ENCODE measurements around the gene USP32. TPM values are rescaled to one million over a fixed set of nuclear protein-coding genes. Genes with fewer than 3 reads are reported as not detected.
A peak's percentile ranks its signal among the peaks of the same experiment; 100 is the strongest.

USP32 gene
- total RNA-seq, 1 donor from 2014 or later, result 40.8 TPM

DNA sequence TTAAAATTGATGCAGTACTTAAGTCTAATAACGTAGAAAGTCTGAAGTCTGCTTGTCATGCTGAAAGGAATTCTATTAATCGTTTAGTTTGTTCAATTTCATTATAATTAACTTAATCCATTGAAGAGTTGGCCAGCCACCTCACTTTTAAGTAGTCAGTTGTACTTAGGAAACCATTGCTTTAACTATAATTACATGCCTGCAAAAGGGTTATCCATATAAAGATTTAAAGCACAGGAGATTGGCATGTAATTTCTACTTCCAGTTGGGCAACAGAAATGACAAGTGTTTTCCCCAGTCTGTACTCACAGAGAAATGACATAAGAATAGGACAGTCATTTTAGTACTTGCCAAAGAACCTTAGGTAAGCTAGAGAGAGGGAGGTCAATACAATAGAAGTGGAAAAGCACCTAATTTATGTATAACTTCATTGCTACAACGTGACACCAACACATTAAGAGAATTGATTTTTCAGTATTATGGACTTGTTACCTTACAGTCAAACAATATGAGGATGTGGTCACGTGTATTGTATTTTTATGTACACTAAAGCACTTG, 3.7 kb upstream of the USP32 start:
- Mint-ChIP-seq H3K9me3 (no peaks in the 10 kb centered on the region), H3K4me3 (peak overlapping the region; percentile 42), H3K4me1 (peaks cover 17% of the 10 kb centered on the region), H3K27ac (ENCODE audit: unreplicated experiment) (no peak overlapping the region), H3K36me3 (ENCODE audit: low read depth) (no peaks in the 10 kb centered on the region), H3K27me3 (ENCODE audit: low read depth) (no peaks in the 10 kb centered on the region)
- no peak for TF ChIP-seq CTCF (conservative IDR thresholded peaks at IDR 0.05)
- no peak for DNase-seq (ENCODE audit: low read depth, low spot score)

DNA sequence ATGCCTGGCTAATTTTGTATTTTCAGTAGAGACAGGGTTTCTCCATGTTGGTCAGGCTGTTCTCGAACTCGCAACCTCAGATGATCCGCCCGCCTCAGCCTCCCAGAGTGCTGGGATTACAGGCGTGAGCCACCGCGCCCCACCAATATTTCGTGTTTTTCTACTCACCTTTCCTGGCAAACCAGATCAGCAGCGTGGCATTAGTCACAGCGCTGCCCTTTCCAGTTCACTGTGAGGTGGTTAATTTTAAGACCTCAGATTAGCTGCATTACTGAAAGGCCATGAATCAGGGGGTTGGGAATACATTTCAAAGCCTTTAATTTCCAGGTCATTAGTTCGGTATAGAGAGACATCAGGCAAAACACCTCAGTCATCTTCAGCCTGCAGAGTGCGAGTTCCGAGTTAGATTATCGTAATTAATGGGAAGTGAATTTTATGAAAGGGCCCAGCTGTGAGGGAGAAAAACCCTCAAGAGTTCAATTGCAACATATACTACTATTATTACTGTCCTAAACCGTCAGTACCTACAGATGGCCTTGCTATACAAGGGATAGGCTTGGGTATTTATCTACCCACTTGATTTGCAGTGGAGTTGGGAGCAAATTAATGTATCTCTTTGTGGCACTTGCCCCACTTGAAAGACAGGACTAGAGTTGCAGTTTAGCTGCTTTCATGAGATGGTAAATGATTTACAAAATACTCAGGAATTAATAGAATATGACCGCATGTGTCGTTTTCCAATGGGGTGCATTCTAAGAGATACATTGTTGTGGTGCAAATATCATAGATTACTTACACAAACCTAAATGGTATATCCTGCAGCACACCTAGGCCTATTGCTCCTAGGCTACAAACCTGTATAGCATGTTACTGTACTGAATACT, 2.1 kb upstream of the USP32 start:
- Mint-ChIP-seq H3K27ac (ENCODE audit: unreplicated experiment) (no peak overlapping the region), H3K27me3 (ENCODE audit: low read depth) (no peaks in the 10 kb centered on the region), H3K36me3 (ENCODE audit: low read depth) (no peaks in the 10 kb centered on the region), H3K4me1 (peaks cover 25% of the 10 kb centered on the region), H3K4me3 (peak overlapping the region; percentile 96), H3K9me3 (no peaks in the 10 kb centered on the region)
- no peak for DNase-seq (ENCODE audit: low read depth, low spot score)
- no peak for TF ChIP-seq CTCF (conservative IDR thresholded peaks at IDR 0.05)

DNA sequence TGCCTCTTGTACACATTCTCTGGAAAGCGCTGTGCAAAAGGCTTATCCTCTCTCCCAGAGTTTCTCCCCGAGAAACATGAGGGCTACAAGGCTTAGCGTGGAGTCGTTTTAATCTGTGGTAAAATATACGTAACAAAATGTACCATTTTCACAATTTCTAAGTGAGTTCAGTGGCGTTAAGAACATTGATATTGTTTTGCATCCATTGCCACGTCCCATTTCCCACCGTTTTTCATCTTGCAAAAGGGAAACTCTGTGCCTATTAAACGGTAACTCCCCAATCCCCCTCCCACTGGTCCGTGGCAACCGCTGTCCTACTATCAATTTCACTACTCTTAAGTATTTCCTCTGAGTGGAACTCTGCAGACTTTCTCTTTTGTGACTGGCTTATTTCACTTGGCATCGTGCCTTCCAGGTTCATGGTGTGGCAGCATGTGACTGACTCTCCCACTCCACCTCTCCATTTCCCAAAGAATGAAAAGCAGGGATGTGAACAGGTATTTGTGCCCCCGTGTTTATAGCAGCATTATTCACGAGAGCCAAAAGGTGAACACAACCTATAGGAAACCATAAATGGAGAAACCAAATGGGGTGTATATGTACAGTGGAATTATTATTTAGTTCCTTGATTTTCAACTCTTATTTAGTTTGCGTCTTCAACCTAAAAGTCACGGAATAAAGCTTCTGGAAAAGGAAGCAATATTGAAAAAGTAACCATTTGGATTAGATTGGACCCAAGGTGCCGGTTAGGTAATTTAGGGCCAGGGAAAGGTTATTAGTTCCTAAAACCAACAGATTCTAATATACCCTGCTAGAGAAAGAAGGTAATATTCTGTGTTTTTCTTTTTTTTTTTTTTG, 1.1 kb upstream of the USP32 start:
- H3K4me1 Mint-ChIP-seq, result peaks cover 35% of the 10 kb centered on the region
- peak; percentile 6 for DNase-seq (ENCODE audit: low read depth, low spot score)
- peak overlapping the region; percentile 96 for H3K4me3 Mint-ChIP-seq
- H3K27ac Mint-ChIP-seq (ENCODE audit: unreplicated experiment), result peak overlapping the region; percentile 98
- H3K9me3 Mint-ChIP-seq, result no peaks in the 10 kb centered on the region
- no peaks in the 10 kb centered on the region for H3K27me3 Mint-ChIP-seq (ENCODE audit: low read depth)
- no peak for TF ChIP-seq CTCF (conservative IDR thresholded peaks at IDR 0.05)
- H3K36me3 Mint-ChIP-seq (ENCODE audit: low read depth), result no peaks in the 10 kb centered on the region

DNA sequence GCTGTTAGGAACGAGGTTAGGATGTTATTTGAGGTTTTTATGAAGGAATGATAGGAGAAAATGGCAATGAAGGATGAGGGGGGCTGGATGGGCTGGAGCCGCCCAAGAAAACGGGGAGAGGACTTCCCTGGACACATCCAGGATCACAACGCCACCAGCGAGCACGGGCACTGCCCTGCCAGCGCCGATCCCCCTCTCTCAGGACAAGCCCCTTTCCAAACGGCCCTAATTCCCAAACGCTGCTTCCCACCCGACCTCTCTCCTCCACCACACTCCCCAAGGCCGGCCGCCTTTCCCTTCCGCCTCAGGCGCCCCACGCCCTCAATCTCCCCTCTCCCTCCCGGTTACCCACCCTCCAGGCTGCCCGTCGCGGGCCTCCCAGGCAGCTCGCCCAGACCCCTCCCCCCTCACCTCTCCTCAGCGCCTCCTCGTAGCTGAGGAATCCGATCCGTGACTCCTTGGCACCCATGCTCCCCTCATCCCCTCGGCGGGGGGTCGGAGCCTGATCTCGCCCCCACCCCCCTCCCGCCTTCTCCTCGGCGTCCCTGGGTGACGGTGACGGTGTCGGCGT, 377 bp downstream of the USP32 start:
- TF ChIP-seq CTCF (conservative IDR thresholded peaks at IDR 0.05), result no peak
- H3K4me3 Mint-ChIP-seq, result peak overlapping the region; percentile 96
- no peaks in the 10 kb centered on the region for H3K27me3 Mint-ChIP-seq (ENCODE audit: low read depth)
- peak overlapping the region; percentile 76 for H3K27ac Mint-ChIP-seq (ENCODE audit: unreplicated experiment)
- peaks cover 42% of the 10 kb centered on the region for H3K4me1 Mint-ChIP-seq
- H3K36me3 Mint-ChIP-seq (ENCODE audit: low read depth), result no peaks in the 10 kb centered on the region
- no peaks in the 10 kb centered on the region for H3K9me3 Mint-ChIP-seq
- DNase-seq (ENCODE audit: low read depth, low spot score), result peak; percentile 68

GRCh38 chr17:60390925-60391470, 935 bp downstream of the USP32 start:
- Mint-ChIP-seq H3K4me3 (peak overlapping the region; percentile 96), H3K27ac (ENCODE audit: unreplicated experiment) (peak overlapping the region; percentile 76), H3K4me1 (peaks cover 47% of the 10 kb centered on the region), H3K9me3 (no peaks in the 10 kb centered on the region), H3K36me3 (ENCODE audit: low read depth) (no peaks in the 10 kb centered on the region), H3K27me3 (ENCODE audit: low read depth) (no peaks in the 10 kb centered on the region)
- no peak for TF ChIP-seq CTCF (conservative IDR thresholded peaks at IDR 0.05)
- peak; percentile 6 for DNase-seq (ENCODE audit: low read depth, low spot score)
